Pancreas (tissue), 10 donors: Measurements from ENCODE around the gene MAP3K6. TPM values are rescaled to one million over a fixed set of nuclear protein-coding genes. Genes with fewer than 3 reads are reported as not detected.

Experiments
- ATAC-seq, 4 donors: fragments of 200-7000 bp; cut with Tn5 transposase; one replicate each; pipeline versions ENCODE4 v1.8.0 to v1.9.1; 2020; ENCODE audit warnings: mild to moderate bottlenecking in 4 of 4, moderate library complexity in 4 of 4
- DNase-seq, 6 donors: peaks; one replicate each; pipeline ENCODE4 v3.0.0-alpha.2; 2020
- FAIRE-seq: peaks from 2 replicates; lab custom pipeline; 2012; peaks lifted over from hg19 to GRCh38; lab: Jason Lieb, UNC
- H3K27ac ChIP-seq, 4 donors: fragments of 200-600 bp; sonication (generic); 1 replicate in 3 of 4; 2 replicates in 1 of 4; pipeline versions ENCODE4 v1.5.0 to v1.8.0; 2020
- H3K27me3 ChIP-seq, 4 donors: fragments of 200-600 bp; one replicate each; pipeline ENCODE4 v1.8.0; 2021
- H3K36me3 ChIP-seq, 3 donors: fragments of 200-600 bp; sonication (generic) in 1 of 3; one replicate each; pipeline versions ENCODE4 v1.5.0 to v1.8.0; 2020 to 2021
- H3K4me1 ChIP-seq, 3 donors: fragments of 200-600 bp; one replicate each; pipeline ENCODE4 v1.8.0; 2021
- H3K4me3 ChIP-seq, 4 donors: fragments of 200-600 bp; sonication (generic) in 2 of 4; one replicate each; pipeline versions ENCODE4 v1.5.0 to v1.8.0; 2020 to 2021
- H3K9me3 ChIP-seq, 4 donors: fragments of 200-600 bp; one replicate each; pipeline ENCODE4 v1.8.0; 2021
- WGBS, 2 donors: extraction: QIAGEN DNeasy Blood & Tissue Kit; methylation state at CpG; one replicate each; pipeline ENCODE4 v1.1.7; 2013; 5-methylcytosine and 5-hydroxymethylcytosine counted together
- intact Hi-C, 3 donors: fragments of 100-400 bp; cut with DNase I; formaldehyde crosslinking; loops; one replicate each; pipeline versions ENCODE4 v1.11.1 to v1.14.2; 2022
- polyA plus RNA-seq, 2 donors: library from polyadenylated mRNA; stranded (reverse); fragments of 200-250 nt; gene quantifications; one replicate each; pipeline ENCODE4 v1.2.3, GENCODE V29; 2013
- total RNA-seq, 6 donors: library from RNA; stranded (reverse); fragmentation: NEBNext Ultra II Directional in 4 of 6; extraction: Animal tissue kit (Norgen Biotek cat#: 25700) in 4 of 6; gene quantifications; one replicate each; pipeline versions ENCODE4 v1.2.1 to v1.2.4, GENCODE V29; 2021 to 2023
- TF ChIP-seq, protein P1 (sequence below), 4 donors: fragments of 200-600 bp; sonication (generic) in 3 of 4; IDR thresholded peaks; one replicate each; pipeline versions ENCODE4 v1.5.0 to v1.8.0; 2021; ENCODE audit warnings: antibody characterized with exemption in 4 of 4
- donor health status: healthy with polysubstance abuse.
- donor health status: DM: no; HTN: no; CAD: no; lungs with moderate emphysema.
- donor health status: DM: no; HTN: no; CAD: no.
- donor health status: control.
- donor health status: control.
- donor health status: Bipolar disorder and iron deficiency.
- donor health status: DM: yes; HTN: yes; CAD: no.
- donor health status: DM: no; HTN: no; CAD: no.
- donor health status: DM: no; HTN: no; CAD: no.
- donor health status: DM: yes; HTN: yes; CAD: no.

Gene MAP3K6
- total and polyA plus RNA-seq, 8 donors = 4.7 to 65.7 (median 10.1) TPM

DNA sequence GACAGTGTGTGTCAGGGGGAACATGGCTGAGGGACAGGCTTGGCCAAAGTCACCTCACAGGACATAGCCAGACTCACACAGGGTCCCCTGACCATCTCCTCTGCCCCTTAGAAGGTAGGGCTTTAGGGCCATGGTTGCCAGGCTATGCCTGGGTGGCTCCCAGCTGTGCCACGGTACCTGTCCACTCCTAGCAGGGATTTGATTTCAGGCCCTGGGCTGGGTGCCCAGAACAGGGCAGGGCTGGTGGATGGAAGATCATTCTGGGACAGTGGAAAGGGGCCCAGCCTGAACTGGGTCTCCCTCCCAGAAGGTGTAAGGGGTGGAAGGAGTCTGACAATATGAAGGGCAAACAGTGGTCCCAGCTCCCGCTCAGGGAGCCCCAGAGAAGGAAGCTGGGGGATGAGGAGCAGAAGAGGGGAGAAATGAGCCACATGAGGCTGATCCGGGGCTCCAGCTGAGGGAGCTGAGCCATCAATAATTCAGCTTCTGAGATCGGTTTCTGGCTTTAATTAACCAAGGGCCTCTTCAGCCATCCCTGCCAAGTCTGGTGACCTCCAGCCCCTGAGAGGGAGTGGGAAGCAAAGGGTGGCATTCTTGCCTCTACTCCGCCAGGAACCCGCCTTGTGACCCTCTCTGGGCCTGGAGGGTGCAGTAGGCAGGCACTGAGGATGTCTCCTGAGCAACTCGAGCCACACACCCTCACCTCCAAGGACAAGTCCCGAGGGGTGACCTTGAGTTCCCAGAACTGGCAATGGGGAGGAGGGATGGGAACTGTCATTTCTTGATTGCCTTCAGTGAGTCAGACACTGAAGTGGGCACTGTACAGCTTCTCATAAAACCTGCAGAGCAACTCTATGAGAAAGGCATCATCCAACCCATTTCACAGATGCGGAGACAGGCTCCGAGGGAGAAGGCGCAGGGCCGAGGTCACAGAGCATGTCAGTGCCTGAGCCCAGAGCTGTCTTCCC, 14.3 kb upstream of the MAP3K6 start:
- TF ChIP-seq, protein P1, sequence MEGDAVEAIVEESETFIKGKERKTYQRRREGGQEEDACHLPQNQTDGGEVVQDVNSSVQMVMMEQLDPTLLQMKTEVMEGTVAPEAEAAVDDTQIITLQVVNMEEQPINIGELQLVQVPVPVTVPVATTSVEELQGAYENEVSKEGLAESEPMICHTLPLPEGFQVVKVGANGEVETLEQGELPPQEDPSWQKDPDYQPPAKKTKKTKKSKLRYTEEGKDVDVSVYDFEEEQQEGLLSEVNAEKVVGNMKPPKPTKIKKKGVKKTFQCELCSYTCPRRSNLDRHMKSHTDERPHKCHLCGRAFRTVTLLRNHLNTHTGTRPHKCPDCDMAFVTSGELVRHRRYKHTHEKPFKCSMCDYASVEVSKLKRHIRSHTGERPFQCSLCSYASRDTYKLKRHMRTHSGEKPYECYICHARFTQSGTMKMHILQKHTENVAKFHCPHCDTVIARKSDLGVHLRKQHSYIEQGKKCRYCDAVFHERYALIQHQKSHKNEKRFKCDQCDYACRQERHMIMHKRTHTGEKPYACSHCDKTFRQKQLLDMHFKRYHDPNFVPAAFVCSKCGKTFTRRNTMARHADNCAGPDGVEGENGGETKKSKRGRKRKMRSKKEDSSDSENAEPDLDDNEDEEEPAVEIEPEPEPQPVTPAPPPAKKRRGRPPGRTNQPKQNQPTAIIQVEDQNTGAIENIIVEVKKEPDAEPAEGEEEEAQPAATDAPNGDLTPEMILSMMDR (IDR thresholded peaks at IDR 0.05) = no peak
- 67 to 70% methylated on average over 12 of the region's 12 CpGs for WGBS, 2 donors
- H3K36me3 ChIP-seq = no peaks in the 10 kb centered on the region
- no peak overlapping the region for H3K27ac ChIP-seq
- DNase-seq (peak in 1 of 6 donors; percentile 29), ATAC-seq (no peak), FAIRE-seq (no peak)
- intact Hi-C loops = loop anchor here in 1 of 3 donors (10.0 kb wide), 1 partner anchor 46 kb away; no protein-coding TSS in a partner anchor
- H3K4me3 ChIP-seq = no peak overlapping the region
- no peaks in the 10 kb centered on the region for H3K9me3 ChIP-seq
- no peaks in the 10 kb centered on the region for H3K27me3 ChIP-seq
- no peaks in the 10 kb centered on the region for H3K4me1 ChIP-seq

DNA sequence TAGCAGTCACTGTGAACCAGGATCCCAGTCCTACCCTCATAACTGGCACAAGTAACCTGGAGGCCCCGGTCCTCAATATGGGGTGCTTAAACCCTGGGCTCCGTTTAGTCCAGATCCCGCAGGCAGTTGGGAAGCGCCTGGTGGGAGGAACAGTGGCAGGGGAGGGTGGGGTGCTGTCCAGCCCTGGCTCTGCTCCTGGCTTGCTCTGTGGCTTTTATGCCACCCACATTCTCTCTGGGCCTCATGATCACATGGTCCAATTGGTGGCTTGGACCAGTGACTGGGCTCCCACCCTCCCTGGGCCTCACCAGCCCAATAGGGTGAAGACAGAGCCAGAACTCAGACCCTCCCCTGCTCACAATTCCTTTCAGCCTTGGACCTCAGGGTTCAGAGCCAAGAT, 13.5 kb upstream of the MAP3K6 start:
- no peaks in the 10 kb centered on the region for H3K36me3 ChIP-seq
- no peak overlapping the region for H3K27ac ChIP-seq
- H3K27me3 ChIP-seq = no peaks in the 10 kb centered on the region
- no peaks in the 10 kb centered on the region for H3K4me1 ChIP-seq
- intact Hi-C loops = loop anchor here in 1 of 3 donors (10.0 kb wide), 1 partner anchor 45 kb away; no protein-coding TSS in a partner anchor
- TF ChIP-seq, protein P1 (IDR thresholded peaks at IDR 0.05) = no peak
- FAIRE-seq (no peak), DNase-seq (peak in 1 of 6 donors; percentile 13), ATAC-seq (no peak)
- H3K4me3 ChIP-seq = no peak overlapping the region
- WGBS, 2 donors = 90 to 94% methylated on average over 4 of the region's 4 CpGs
- H3K9me3 ChIP-seq = no peaks in the 10 kb centered on the region

DNA sequence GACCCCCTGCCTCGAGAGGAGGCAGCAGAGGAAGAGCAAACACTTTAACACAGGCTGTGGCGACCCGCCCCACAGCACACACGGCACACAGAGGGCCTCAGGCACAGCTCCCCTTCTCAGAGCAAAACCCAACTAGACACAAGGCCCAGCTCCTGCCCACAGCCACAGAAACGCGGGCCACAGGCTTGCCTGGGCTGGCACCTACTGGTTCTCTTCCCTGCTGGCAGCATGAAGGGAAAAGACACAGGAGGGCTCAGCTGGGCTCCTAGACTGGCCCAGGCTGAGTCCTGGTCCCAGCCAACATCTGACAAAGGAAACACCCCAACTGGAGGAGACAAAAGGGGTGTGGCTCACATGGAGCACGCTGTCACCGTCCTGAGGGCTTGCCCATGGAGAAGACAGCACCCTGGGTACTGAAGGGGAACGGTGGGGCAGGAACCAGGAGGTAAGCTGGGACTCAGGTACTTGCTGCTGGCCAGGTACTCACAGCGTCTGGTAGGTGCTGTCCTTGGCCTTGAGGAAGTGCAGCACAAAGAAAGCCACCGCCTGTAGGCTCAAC, 12.9 kb upstream of the MAP3K6 start:
- TF ChIP-seq, protein P1 (IDR thresholded peaks at IDR 0.05) = no peak
- Histone ChIP-seq H3K9me3 (no peaks in the 10 kb centered on the region), H3K4me3 (no peak overlapping the region), H3K4me1 (no peaks in the 10 kb centered on the region), H3K27ac (no peak overlapping the region), H3K36me3 (no peaks in the 10 kb centered on the region), H3K27me3 (no peaks in the 10 kb centered on the region)
- no peak for DNase-seq
- no peak for ATAC-seq
- intact Hi-C loops = loop anchor here in 1 of 3 donors (10.0 kb wide), 1 partner anchor 45 kb away; no protein-coding TSS in a partner anchor
- 79 to 81% methylated on average over 11 of the region's 11 CpGs for WGBS, 2 donors
- FAIRE-seq = no peak

- FAIRE-seq = no peak
- ATAC-seq = no peak
- WGBS, 2 donors = 87 to 89% methylated on average over 12 of the region's 12 CpGs
- H3K4me3 ChIP-seq = no peak overlapping the region
- intact Hi-C loops = no loop called here
- no peak overlapping the region for H3K27ac ChIP-seq
- TF ChIP-seq, protein P1 (IDR thresholded peaks at IDR 0.05) = no peak
- no peaks in the 10 kb centered on the region for H3K27me3 ChIP-seq
- no peaks in the 10 kb centered on the region for H3K4me1 ChIP-seq
- DNase-seq = no peak
- no peaks in the 10 kb centered on the region for H3K36me3 ChIP-seq
- no peaks in the 10 kb centered on the region for H3K9me3 ChIP-seq
Observed at GRCh38 chr1:27377760-27378495, 11.2 kb upstream of the MAP3K6 start.
